Panc1 (cell line): ENCODE measurements around the gene BAD. TPM values are rescaled to one million over a fixed set of nuclear protein-coding genes. Genes with fewer than 3 reads are reported as not detected.

ENCODE experiments used
- ATAC-seq: fragments of 200-7000 bp; cut with Tn5 transposase; 2 replicates; pipeline ENCODE4 v1.9.1; 2020; ENCODE audit warnings: mild to moderate bottlenecking, moderate library complexity
- BruUV-seq: library from RNA; stranded (reverse); fragments of 400-500 nt; replicated peaks from 2 replicates; lab custom pipeline; 2021; lab: Mats Ljungman, UMichigan
- CTCF ChIA-PET: fragments of 300-600 bp; sonication (Branson Sonifier 250); formaldehyde crosslinking; loops from one replicate; lab custom pipeline; 2022; ENCODE audit warnings: antibody characterized with exemption; lab: Charles Lee
- POLR2A ChIA-PET: fragments of 300-600 bp; sonication (Branson Sonifier 250); formaldehyde crosslinking; loops from one replicate; lab custom pipeline; 2022; ENCODE audit warnings: antibody characterized with exemption; lab: Charles Lee
- DNase-seq: peaks from one replicate; pipeline ENCODE4 v3.0.0-alpha.2; 2010; ENCODE audit warnings: low read depth, low spot score
- H3K27ac ChIP-seq: 2 replicates; pipeline ENCODE4 v1.5.1; 2011; ENCODE audit warnings: mild to moderate bottlenecking, low read length, inconsistent platforms
- H3K27me3 ChIP-seq: fragments of 200-500 bp; sonication (Bioruptor generic); 2 replicates; pipeline ENCODE4 v1.6.0; 2014; ENCODE audit warnings: low read length, inconsistent platforms; ENCODE audit not compliant: control insufficient read depth, insufficient read depth
- H3K36me3 ChIP-seq: fragments of 200-500 bp; sonication (Bioruptor generic); 2 replicates; pipeline ENCODE4 v1.5.1; 2014; ENCODE audit warnings: inconsistent platforms, mild to moderate bottlenecking, low read length, moderate library complexity; ENCODE audit not compliant: control insufficient read depth, insufficient read depth
- H3K4me1 ChIP-seq: 2 replicates; pipeline ENCODE4 v1.5.1; 2011; ENCODE audit warnings: inconsistent platforms, mild to moderate bottlenecking, low read length, moderate library complexity; ENCODE audit not compliant: control insufficient read depth, insufficient read depth
- H3K4me3 ChIP-seq, 2 experiments: 2 replicates each; pipeline ENCODE4 v1.5.1; 2011 to 2012; ENCODE audit warnings: low read depth in 2 of 2, low read length in 2 of 2, mild to moderate bottlenecking in 2 of 2, inconsistent platforms in 1 of 2, moderate library complexity in 1 of 2
- H3K9me3 ChIP-seq: fragments of 200-500 bp; sonication (Bioruptor generic); 2 replicates; pipeline ENCODE4 v1.5.1; 2014; ENCODE audit warnings: low read depth, mild to moderate bottlenecking, inconsistent platforms, low read length, moderate library complexity; ENCODE audit not compliant: control insufficient read depth, insufficient read depth
- POLR2AphosphoS5 ChIP-seq: IDR thresholded peaks from 2 replicates; pipeline ENCODE4 v1.6.1; 2012; ENCODE audit warnings: mild to moderate bottlenecking, low read depth, low read length, moderate library complexity
- SIN3A ChIP-seq: IDR thresholded peaks from 2 replicates; pipeline ENCODE4 v1.6.1; 2012; ENCODE audit warnings: low read depth, mild to moderate bottlenecking, low read length, moderate library complexity, borderline replicate concordance; ENCODE audit not compliant: insufficient read depth
- TCF7L2 ChIP-seq: IDR thresholded peaks from 2 replicates; pipeline ENCODE4 v1.6.1; 2011; ENCODE audit warnings: mild to moderate bottlenecking, low read depth, low read length, inconsistent platforms
- in situ Hi-C: cut with HindIII; loops from 2 replicates; pipeline ENCODE4 v1.10.0; 2016; ENCODE audit warnings: low sequenced_read_pairs, low pct_unique_long_range_greater_than_20kb
- intact Hi-C: fragments of 100-400 bp; cut with micrococcal nuclease; formaldehyde crosslinking; loops from one replicate; pipeline ENCODE4 v1.10.0; 2022; ENCODE audit not compliant: unreplicated experiment
- total RNA-seq: library from RNA; stranded (reverse); gene quantifications from one replicate; pipeline ENCODE4 v1.2.1, GENCODE V29; 2021; ENCODE audit not compliant: unreplicated experiment
- TF ChIP-seq, protein P1 (sequence below), 2 experiments: IDR thresholded peaks; 2 replicates each; pipeline ENCODE4 v1.6.1; 2011 to 2012; ENCODE audit warnings: low read depth in 2 of 2, control low read depth in 1 of 2, low read length in 1 of 2, mild to moderate bottlenecking in 1 of 2, moderate library complexity in 1 of 2; ENCODE audit not compliant: insufficient read depth in 1 of 2
- TF ChIP-seq, protein P2 (sequence below): fragments of 450-650 bp; IDR thresholded peaks from 2 replicates; pipeline ENCODE4 v1.5.1; 2017; ENCODE audit warnings: mild to moderate bottlenecking

BAD gene
- total RNA-seq, 1 experiment from 2014 or later = 77.7 TPM

DNA sequence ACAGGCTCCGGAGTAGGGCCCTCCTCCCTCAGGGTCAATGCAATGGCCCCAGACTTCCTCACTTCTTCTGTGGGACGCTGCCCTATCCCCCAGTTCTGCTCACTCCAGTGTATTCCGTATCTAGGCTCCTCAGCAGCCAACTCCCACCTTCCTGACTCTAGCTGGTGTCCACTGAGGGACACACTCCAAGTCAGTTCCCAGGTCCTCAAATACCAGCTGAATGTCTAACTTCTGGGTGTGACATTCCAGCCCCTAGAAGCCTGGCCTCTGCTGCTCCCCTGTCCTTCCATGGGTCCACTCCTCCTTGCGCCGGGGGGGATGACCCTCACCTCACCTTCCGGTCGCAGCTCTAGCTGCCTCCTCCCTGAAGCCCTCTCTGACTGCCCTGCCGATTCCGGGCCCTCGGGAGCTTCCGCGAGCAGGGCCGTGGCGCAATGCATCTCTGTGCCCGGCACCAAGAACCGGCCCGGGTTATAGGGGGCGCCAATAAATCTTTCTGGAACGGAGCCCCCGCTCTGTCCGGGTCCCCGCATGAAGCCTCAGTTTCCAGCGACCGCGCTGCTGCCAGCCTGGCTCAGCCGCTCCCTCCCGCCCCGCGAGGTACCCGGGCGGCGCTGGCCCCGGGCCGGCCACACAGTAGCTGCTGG is 15.4 kb downstream of the BAD start:
- H3K36me3 ChIP-seq = no peaks in the 10 kb centered on the region; the same call in 1 of the 2 replicates
- ATAC-seq (peak; percentile 20), DNase-seq (no peak)
- no TSS peak for BruUV-seq
- TF ChIP-seq SIN3A (no peak), TCF7L2 (no peak), POLR2AphosphoS5 (no peak)
- TF ChIP-seq, protein P1, sequence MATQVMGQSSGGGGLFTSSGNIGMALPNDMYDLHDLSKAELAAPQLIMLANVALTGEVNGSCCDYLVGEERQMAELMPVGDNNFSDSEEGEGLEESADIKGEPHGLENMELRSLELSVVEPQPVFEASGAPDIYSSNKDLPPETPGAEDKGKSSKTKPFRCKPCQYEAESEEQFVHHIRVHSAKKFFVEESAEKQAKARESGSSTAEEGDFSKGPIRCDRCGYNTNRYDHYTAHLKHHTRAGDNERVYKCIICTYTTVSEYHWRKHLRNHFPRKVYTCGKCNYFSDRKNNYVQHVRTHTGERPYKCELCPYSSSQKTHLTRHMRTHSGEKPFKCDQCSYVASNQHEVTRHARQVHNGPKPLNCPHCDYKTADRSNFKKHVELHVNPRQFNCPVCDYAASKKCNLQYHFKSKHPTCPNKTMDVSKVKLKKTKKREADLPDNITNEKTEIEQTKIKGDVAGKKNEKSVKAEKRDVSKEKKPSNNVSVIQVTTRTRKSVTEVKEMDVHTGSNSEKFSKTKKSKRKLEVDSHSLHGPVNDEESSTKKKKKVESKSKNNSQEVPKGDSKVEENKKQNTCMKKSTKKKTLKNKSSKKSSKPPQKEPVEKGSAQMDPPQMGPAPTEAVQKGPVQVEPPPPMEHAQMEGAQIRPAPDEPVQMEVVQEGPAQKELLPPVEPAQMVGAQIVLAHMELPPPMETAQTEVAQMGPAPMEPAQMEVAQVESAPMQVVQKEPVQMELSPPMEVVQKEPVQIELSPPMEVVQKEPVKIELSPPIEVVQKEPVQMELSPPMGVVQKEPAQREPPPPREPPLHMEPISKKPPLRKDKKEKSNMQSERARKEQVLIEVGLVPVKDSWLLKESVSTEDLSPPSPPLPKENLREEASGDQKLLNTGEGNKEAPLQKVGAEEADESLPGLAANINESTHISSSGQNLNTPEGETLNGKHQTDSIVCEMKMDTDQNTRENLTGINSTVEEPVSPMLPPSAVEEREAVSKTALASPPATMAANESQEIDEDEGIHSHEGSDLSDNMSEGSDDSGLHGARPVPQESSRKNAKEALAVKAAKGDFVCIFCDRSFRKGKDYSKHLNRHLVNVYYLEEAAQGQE (IDR thresholded peaks at IDR 0.05; ENCODE audit: insufficient read depth in 1 of 2, low read depth in 2 of 2, low read length in 1 of 2) = no peak
- TF ChIP-seq, protein P2, sequence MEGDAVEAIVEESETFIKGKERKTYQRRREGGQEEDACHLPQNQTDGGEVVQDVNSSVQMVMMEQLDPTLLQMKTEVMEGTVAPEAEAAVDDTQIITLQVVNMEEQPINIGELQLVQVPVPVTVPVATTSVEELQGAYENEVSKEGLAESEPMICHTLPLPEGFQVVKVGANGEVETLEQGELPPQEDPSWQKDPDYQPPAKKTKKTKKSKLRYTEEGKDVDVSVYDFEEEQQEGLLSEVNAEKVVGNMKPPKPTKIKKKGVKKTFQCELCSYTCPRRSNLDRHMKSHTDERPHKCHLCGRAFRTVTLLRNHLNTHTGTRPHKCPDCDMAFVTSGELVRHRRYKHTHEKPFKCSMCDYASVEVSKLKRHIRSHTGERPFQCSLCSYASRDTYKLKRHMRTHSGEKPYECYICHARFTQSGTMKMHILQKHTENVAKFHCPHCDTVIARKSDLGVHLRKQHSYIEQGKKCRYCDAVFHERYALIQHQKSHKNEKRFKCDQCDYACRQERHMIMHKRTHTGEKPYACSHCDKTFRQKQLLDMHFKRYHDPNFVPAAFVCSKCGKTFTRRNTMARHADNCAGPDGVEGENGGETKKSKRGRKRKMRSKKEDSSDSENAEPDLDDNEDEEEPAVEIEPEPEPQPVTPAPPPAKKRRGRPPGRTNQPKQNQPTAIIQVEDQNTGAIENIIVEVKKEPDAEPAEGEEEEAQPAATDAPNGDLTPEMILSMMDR = no peak
- CTCF ChIA-PET = interaction anchor here (0.9 to 1.0 kb wide), 2 partner anchors 18 to 32 kb away, joined by 3 to 4 read pairs; partner anchors contain the start of gene PLCB3
- peak overlapping the region; percentile 67 to 69 for H3K4me3 ChIP-seq
- no peaks in the 10 kb centered on the region for H3K9me3 ChIP-seq
- intact Hi-C loops (no loop called here), in situ Hi-C loops (no loop called here)
- no peaks in the 10 kb centered on the region for H3K27me3 ChIP-seq
- H3K27ac ChIP-seq = peak overlapping the region; percentile 98
- POLR2A ChIA-PET = interaction anchor here (0.5 to 0.7 kb wide), 2 partner anchors 64 to 567 kb away, joined by 3 to 6 read pairs; no protein-coding TSS in a partner anchor
- peaks cover 13% of the 10 kb centered on the region for H3K4me1 ChIP-seq

DNA sequence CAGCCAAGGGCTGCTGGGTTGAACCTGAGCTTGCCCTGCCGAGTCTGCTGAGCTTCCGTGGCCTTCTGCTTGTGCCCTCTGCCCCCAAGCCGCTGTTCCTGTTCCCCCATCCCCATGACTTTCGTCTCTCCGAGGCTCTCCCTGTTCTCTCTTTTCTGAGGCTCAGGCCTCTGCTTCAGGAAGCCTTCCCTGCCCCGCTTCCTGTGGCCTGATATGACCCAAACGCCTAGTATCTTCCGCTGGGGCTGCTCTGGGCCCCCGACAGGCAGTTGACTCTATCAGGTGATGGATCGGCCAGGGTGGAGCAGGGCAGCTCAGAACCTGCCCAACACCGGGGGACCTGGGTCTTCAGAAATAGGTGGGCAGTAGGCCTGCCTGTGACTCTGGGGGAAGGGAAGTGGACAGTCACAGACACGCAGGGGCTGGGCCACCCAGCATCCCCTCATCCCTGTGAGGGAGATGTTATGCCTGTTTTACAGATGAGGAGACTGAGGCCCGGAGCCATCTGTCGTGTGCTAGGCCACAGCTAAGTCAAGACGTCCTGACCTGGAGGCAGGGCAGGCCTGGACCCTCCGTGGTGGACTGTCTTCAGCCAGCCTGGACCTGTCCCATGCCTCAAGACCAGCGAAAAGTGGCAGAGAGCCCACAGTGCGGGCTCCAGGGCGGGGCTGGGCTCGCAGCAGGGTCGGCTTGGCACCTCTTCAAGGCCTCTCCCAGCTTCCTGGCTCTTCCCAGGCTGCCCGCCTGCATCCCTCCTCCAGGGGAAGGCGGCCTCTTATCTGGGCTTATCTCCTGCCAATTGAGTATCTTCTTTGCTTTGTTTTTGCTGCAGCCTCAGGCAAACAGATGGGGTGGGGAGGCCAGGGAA is 16.2 kb downstream of the BAD start:
- H3K4me1 ChIP-seq = peaks cover 13% of the 10 kb centered on the region
- BruUV-seq = no TSS peak
- ChIA-PET CTCF (interaction anchor here (0.7 kb wide), 2 partner anchors 16 to 58 kb away, joined by 6 to 12 read pairs; no protein-coding TSS in a partner anchor), POLR2A (interaction anchor here (0.5 kb wide), 1 partner anchor 566 kb away, joined by 6 read pairs; no protein-coding TSS in a partner anchor)
- DNase-seq = no peak
- no peak for ATAC-seq
- in situ Hi-C loops (no loop called here), intact Hi-C loops (no loop called here)
- H3K27ac ChIP-seq = peak overlapping the region; percentile 98
- no peak for TF ChIP-seq TCF7L2
- 0 out of 2 replicates have a peak, but pooled peaks have one; percentile 4 for TF ChIP-seq POLR2AphosphoS5
- TF ChIP-seq SIN3A = no peak
- TF ChIP-seq, protein P1 (IDR thresholded peaks at IDR 0.05; ENCODE audit: insufficient read depth in 1 of 2, low read depth in 2 of 2, low read length in 1 of 2) = no peak
- TF ChIP-seq, protein P2 = no peak
- no peaks in the 10 kb centered on the region for H3K27me3 ChIP-seq
- H3K36me3 ChIP-seq = no peaks in the 10 kb centered on the region; the same call in 1 of the 2 replicates
- peak overlapping the region; percentile 67 to 69 for H3K4me3 ChIP-seq
- no peaks in the 10 kb centered on the region for H3K9me3 ChIP-seq
